HG03095 (cell line): ENCODE measurements around the gene PRDX6.
A peak's percentile ranks its signal among the peaks of the same experiment; 100 is the strongest.
"Not testable (repeated sequence)": the region's sequence is repeated elsewhere in the genome, so short reads cannot be mapped to it uniquely, and the experiment has no call there.

Experiments used
- ATAC-seq: cut with Tn5 transposase; IDR thresholded peaks from one replicate; pipeline ENCODE4 v1.9.1; 2021; ENCODE audit warnings: moderate library complexity; ENCODE audit not compliant: unreplicated experiment

Gene PRDX6

DNA sequence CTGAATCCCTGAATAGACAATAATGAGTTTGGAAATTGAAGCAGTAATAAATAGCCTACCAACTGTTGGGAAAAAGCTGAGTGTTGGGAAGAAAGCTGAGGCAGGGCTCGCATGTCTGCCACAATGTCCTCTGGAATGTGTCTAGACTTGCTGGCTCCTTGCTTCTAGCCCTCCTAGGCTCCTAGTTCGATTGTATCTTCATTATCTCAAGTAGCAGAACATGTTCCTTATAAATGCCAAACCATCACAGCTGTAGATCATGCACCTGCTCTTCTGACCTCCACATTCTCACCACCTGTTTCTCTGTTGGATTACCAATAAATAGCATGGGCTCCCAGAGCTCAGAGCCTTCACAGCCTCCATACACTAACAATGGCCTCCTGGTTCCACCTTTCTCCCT is 12.9 kb upstream of the PRDX6 start:
- not testable (repeated sequence) for ATAC-seq

DNA sequence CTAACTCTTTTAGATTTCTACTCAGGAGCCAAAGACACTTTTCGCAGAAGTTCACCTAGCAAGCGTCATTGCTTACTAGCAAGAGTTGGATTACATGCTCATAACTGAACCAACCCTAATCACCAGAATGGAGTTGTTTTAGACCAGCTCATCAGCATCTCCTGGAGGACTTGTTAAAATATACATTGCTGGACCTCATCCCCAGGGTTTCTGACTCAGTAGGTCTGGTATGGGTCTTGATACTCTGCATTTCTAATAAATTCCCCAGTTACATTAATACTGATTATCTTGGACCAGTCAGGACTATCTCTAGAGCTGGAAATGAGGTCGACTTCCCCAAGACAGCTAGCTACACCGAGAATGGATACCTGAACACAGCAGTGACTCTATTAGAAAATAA is 9.7 kb upstream of the PRDX6 start:
- no peak for ATAC-seq

DNA sequence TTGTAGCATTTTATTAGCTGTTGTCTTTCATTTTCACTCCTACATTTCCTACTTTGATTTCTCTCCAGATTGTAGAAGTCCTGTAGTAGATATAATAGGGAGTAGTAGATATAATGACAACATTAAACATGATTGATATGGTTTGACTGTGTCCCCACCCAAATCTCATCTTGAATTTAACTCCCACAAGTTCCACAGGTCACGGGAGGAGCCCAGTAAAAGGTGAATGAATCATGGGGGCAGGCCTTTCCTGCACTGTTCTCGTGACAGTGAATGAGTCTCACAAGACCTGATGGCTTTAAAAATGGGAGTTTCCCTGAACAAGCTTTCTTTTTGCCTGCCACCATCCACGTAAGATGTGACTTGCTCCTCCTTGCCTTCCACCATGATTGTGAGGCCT is 7.5 kb upstream of the PRDX6 start:
- no peak for ATAC-seq

DNA sequence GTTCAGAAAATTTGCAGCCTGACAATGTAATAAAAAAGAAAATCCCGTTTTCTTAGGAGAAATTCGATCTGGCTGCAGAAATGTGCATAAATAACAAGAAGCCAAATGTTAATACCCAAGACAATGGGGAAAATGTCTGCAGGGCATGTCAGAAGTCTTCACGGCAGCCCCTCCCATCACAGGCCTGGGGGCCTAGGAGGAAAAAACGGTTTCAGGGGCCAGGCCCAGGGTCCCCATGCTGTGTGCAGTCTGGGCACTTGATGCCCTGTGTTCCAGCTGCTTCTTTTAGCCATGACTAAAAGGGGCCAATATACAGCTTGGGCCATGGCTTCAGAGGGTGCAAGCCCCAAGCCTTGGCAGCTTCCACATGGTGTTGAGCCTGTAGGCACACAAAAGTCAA is 6.5 kb upstream of the PRDX6 start:
- no peak for ATAC-seq

DNA sequence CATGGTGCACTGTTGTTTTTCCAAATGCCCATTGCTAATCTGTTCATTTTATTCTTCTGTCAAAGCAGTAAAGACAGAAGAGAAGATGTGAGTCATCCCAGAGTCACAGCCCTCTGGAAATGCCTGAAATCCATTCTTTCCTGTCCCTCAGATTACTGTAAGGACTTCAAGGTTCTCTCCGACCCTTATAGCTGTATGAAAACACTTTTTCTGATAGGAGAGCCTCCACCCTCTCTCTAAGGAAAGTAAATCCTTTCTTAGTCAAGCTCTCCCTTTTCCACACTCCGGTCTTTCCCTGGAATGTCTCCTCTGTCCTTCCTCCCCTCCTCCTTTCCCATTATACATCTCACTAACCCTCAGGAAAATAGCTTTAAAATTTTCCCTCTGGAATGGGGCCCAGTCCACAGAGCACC is 3.5 kb upstream of the PRDX6 start:
- ATAC-seq, result no peak

DNA sequence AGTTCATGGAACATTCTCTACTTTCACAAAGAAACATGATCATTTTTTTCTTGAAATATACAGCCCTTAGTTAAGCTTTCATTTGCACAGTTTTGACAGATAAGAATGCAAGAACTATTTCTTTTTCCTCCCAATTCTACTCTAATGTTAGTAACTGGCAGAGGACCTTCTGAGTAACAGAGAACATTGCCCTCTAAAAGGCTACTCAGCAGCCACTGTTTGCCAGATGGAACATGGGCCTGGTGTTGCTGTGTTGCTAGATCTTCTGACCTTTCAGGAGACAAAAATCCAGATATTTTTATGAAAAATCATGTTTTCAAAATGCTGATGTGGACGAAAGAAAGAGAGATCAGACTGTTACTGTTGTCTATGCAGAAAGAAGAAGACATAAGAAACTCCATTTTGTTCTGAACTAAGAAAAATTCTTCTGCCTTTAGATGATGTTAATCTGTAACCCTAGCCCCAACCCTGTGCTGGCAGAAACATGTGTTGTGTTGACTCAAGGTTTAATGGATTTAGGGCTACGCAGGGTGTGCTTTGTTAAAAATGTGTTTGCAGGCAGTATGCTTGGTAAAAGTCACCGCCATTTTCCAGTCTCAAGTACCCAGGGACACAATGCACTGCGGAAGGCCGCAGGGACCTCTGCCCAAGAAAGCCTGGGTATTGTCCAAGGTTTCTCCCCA is 2.9 kb upstream of the PRDX6 start:
- no peak for ATAC-seq

DNA sequence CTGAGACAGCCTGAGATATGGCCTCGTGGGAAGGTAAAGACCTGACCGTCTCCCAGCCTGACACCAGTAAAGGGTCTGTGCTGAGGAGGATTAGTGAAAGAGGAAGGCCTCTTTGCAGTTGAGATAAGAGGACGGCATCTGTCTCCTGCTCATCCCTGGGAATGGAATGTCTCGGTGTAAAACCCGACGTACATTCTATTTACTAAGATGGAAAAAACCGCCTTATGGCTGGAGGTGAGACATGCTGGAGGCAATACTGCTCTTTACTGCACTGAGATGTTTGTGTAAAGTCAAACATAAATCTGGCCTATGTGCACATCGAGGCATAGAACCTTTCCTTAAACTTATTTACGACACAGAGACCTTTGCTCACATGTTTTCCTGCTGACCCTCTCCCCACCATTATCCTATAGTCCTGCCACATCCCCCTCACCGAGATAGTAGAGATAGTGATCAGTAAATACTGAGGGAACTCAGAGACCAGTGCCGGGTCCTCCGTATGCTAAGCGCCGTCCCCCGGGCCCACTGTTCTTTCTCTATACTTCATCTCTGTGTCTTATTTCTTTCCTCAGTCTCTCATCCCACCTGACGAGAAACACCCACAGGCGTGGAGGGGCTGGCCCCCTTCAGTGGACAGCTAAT is 2.2 kb upstream of the PRDX6 start:
- not testable (repeated sequence) for ATAC-seq

DNA sequence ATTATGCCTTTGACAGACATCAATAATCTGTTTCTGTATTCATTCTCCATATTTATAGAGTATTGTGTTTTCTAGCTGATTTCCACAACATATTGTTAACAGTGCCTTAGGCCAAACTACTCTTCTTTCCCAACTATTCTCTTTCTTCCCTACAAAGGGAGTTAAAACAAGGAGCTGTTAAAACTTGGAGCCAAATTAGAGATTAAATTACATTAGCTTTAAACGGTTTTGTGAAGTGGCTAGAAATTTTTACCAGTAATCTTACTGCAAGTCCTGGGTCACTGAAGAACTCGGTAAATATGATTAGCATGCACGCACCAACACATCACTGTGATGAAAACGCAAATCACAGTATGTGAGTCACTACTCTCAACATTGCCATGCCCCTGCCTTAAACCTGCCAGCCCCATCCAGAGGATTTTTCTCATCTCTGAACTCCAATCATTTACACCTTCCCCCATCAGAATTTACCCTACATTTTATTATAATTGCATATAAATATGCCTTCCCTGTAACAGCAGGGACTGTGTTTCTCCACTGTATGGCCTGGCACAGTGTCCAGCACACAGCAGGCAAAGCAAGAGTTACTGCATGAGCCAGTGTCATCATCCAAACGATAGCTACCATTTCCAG is 1.5 kb upstream of the PRDX6 start:
- no peak for ATAC-seq

DNA sequence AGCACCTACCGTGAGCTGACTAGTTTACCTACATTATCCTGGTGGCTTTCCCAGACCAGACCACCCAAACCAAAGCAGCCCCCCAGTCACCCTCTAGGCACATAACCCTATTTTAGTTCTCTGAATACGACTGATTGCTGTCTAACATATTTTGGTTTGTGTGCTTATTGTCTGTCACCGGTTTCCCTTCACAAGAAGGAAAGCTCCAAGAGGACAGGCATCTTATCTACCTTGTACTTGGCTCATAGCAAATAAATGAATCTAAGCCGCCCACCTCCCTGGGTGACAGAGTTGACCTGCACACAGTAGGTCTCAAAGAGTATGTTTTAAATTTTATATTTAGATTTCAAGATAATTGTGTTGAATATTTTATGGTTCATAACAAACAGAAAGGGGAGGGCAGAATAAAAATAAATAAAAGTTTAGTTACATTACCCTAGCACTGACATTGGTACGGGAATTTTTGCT is 904 bp upstream of the PRDX6 start:
- no peak for ATAC-seq

DNA sequence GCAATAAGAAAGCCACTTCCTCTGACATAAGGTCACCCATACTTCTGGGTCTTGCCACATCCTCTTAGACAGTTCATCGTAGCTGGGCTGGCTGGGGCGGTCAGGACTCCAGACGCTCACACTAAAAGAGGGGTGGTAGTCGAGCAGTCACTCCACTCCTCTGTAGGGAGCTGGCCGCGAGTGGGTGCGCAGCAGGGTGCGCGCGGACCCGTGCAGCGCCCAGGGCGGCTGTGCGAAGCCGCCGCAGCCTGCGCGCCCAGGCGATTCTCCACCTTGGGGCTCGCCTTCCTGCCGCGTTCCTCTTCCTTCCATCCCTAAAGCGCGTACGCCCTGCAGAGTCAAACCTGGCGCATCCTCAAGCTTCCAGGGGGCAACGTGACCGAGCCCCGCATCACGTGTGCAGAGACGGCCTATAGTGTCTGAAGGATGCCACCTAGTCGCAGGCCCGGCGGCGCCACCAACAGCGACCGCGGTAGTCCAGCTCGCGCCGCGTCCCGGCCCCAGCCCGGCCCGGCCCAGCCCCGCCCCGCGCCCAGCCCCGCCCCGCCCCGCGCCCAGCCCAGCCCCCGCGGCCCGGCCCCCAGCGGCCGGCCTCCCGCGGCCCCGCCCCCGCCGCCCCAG is 360 bp upstream of the PRDX6 start:
- ATAC-seq, result peak; percentile 95

DNA sequence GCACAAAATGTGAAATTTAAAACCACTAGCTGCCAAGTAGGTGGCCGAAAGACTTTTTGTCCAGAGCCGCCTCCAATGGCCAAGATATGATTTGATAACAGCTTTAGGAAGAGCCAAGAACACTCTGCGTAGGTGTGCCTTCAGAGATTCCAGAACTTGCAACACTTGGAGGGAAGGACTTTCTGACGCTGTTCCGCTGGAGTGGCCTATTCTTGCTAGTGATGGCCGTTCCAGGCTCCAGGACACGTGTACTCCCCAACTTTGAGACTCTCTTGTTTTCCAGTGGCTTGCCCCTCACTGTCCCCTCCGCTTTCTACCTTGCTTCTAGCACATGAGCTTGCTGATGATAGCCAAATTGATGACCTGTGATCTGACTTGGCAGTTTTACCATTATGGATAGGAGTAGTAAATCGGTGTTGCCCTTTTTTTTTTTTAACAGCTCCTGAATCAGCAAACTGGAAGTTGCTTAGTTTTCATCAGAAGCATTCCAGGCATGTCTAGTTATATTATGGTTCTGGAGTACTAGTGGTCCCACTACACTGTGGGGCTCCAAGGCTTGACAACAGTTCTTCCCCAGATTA is 1.0 kb downstream of the PRDX6 start:
- ATAC-seq, result no peak

DNA sequence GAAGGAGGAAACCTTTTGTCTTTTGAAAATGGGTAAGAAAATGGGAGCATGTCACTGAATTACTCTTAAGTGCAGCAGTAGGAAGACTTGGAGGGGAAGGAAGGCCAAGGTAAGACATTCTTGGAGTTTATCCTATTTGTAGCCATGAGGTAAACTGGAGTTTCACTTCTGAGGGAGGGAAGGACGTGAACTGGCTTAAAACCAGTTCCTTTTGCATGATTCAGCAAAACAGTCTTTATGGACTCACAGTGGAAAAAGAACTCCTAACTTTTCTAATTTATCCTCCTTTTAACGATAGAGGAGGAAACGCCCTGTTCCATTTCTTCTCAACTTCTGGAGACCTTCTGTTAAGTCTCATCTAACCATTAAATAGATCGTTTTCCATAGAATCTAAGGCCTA is 2.5 kb downstream of the PRDX6 start:
- ATAC-seq, result no peak

DNA sequence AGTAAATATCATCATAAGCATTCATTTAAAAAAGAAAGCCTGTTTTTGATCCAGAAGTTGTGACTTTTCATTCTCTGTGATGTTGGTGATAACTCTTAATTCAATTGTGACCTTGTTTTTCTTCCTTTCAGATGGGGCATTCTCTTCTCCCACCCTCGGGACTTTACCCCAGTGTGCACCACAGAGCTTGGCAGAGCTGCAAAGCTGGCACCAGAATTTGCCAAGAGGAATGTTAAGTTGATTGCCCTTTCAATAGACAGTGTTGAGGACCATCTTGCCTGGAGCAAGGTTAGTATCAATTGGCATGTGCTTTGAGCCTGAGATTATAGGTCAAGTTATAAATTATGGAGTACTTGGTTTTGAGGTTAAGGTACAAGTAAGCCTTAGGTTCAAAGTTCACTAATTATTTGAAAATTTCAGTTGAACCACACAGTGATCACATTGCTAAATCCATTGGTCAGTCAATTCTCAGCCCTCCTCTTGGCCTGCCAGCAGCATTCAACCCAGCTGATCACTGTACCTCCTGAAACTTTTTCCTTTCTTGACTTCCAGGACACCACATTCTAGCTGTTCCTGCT is 4.1 kb downstream of the PRDX6 start:
- no peak for ATAC-seq

DNA sequence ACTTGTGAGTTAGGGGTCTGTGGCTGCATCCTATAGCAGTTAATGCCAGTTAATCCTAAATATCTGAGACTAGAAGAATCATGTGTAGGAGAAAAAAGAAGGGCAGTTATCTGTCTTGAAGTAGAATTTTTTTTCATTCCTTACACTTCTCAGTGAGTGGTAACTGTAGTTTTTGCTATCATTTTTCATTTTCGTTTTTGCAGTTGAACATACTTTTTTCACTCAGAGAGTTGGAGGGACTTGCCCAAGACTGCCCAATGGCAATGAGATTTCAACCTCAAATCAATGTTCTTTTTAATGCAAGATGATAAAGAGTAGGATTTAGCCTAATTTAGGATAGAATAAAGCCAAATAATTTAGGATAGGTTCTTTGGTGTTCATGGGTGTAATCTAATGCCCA is 5.5 kb downstream of the PRDX6 start:
- no peak for ATAC-seq

DNA sequence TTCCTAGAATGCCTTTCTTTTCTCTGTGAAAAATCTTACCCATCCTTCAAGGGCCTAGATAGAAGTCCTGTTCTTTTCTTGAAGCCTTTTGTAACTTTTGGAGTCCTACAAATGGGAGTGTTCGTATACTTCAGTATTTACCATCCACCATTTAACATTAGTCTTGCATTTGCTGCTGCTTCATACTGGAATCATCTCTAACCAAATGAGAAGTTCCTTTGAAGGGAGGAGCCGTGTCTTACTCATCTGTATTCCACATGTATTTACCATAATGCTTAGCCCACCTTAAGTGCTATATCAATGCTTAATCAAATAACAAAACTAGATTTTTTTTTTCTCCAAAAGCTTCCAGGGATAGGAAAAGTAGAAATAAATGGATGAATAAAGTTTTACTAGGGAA is 7.1 kb downstream of the PRDX6 start:
- no peak for ATAC-seq

DNA sequence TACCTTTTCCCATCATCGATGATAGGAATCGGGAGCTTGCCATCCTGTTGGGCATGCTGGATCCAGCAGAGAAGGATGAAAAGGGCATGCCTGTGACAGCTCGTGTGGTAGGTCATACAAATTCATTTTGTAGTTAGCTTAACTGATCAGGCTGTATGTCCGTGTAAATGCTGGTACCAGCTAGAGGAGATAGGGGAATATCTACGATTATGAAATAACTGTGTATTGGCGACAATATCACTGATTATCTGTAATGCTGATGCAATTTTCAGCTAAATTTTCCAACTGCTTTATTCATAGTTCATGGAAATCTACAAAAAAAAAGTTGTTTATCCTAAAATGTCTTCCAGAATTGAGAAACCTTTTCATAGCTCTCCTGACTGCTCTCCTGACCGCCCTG is 8.3 kb downstream of the PRDX6 start:
- no peak for ATAC-seq

DNA sequence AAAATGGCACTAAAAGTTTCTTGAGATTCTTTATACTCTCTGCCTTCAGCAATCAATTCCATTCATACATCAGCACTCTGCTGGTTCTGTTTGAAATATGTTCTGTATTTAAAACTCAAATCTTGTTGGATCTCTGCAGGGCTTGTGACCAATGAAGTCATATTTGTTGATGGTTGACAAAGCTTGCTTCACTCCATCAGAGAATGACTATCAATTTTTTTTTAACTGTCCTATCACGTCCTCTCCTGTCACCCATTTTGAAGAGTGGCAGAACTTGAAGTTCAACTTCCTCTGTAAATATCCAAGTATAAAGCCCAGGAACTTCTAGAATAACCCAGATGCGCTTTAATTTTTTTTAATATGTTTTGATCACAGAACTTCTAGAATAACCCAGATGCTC is 10.9 kb downstream of the PRDX6 start:
- no peak for ATAC-seq

DNA sequence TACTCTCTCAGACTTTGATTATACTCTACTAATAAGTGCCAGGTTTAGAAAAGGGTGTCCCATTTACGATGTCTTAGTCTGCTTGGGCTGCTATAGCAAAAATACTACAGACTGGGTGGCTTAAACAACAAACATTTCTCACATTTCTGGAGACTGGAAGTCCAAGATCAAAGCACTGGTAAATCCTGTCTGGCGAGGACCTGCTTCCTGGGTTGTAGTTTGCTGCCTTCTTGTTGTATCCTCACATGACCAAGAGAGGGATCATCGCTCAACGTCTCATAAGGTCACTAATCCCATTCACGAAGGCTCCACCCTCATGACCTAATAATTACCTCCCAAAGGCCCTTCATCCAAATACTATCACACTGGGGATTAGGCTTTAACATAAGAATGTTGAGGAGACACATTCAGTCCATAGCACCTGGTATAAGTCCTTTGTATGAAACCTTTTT is 12.0 kb downstream of the PRDX6 start:
- ATAC-seq, result no peak

DNA sequence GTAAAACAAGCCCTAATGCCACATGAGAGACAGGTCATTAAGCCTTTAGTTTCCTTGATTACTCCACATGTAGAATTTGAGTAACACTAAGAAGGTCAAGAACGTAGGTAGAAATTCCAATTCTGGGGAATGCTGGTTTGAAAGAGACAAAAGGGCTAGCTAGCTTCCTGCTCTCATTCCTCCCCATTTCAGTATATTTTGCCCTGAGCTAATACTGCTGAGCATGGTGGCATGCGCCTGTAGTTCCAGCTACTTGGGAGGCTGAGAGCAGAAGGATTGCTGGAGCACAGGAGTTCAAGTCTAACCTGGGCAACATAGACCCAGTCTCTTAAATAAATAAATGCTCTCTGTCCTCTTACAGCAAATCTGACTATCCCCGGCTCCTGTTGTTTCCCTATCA is 12.8 kb downstream of the PRDX6 start:
- no peak for ATAC-seq

DNA sequence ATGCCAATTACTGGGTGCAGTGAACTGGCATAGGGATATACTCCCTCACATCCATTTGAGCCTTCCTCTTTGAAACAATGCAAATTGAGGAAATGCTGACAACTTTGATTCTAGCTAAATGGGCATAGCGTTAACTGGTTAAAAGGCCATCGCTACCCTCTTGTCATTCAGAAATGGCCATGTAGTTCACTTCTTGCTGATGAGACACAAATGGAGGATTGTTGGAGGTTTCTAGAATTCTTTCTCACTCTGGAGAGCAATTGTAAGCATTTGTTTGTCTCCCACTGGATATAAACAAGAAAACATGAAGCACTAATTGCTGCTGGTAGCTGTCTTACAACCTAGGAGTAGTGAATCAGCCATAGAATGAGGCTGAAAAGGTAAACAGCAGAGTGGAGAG is 14.4 kb downstream of the PRDX6 start:
- ATAC-seq, result no peak

DNA sequence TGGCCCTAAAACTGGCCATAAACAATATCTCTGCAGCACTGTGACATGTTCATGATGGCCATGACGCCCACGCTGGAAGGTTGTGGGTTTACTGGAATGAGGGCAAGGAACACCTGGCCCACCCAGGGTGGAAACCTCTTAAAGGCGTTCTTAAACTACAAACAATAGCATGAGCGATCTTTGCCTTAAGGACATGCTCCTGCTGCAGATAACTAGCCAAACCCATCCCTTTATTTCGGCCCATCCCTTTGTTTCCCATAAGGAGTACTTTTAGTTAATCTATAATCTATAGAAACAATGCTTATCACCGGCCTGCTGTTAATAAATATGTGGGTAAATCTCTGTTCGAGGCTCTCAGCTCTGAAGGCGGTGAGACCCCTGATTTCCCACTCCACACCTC is 16.0 kb downstream of the PRDX6 start:
- not testable (repeated sequence) for ATAC-seq
